Kidney epithelial cell (primary cell): ENCODE measurements around the gene MATN1. TPM values are rescaled to one million over a fixed set of nuclear protein-coding genes. Genes with fewer than 3 reads are reported as not detected.

ENCODE experiments used
- DNase-seq: peaks from one replicate; pipeline ENCODE4 v3.0.0-alpha.2; 2010; ENCODE audit warnings: low read depth
- H3K27me3 ChIP-seq: 2 replicates; pipeline ENCODE4 v1.6.0; 2011; ENCODE audit warnings: low read length; ENCODE audit not compliant: control insufficient read depth, insufficient read depth
- H3K36me3 ChIP-seq: 2 replicates; pipeline ENCODE4 v1.5.1; 2011; ENCODE audit warnings: low read length; ENCODE audit not compliant: control insufficient read depth, insufficient read depth
- H3K4me3 ChIP-seq: 2 replicates; pipeline ENCODE4 v1.5.1; 2011; ENCODE audit warnings: low read depth, mild to moderate bottlenecking, control low read depth, low read length
- total RNA-seq: library from RNA; depleted of rRNA; stranded (reverse); fragments of >200 nt; gene quantifications from 2 replicates; pipeline ENCODE4 v1.2.3, GENCODE V29; 2015
- TF ChIP-seq, protein P1 (sequence below): IDR thresholded peaks from 2 replicates; pipeline ENCODE4 v1.5.1; 2011; ENCODE audit warnings: mild to moderate bottlenecking, moderate library complexity, low read length, control low read depth, inconsistent platforms; ENCODE audit not compliant: insufficient read depth, poor library complexity, severe bottlenecking

The MATN1 gene
- total RNA-seq, 1 donor from 2014 or later: 0.04 TPM

DNA sequence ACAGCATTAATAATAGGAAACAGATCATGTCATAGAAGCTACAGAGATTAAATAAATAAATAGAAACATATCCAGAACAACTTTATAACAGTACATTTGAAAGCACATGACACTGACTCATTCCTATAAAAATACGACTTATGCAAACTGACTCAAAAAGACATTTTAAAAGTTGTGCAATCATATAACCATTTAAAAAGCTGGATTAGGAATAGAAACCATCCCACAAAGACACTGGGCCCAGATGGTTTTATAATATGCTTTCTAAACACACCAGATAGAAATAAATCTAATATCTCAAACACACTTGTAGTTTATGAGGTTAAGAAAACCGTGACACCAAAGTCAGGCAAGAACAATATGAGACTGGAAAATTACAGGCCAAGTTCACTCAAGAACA, 47.6 kb downstream of the MATN1 start:
- Histone ChIP-seq H3K27me3 (no peaks in the 10 kb centered on the region), H3K4me3 (no peak overlapping the region), H3K36me3 (no peaks in the 10 kb centered on the region)
- TF ChIP-seq, protein P1, sequence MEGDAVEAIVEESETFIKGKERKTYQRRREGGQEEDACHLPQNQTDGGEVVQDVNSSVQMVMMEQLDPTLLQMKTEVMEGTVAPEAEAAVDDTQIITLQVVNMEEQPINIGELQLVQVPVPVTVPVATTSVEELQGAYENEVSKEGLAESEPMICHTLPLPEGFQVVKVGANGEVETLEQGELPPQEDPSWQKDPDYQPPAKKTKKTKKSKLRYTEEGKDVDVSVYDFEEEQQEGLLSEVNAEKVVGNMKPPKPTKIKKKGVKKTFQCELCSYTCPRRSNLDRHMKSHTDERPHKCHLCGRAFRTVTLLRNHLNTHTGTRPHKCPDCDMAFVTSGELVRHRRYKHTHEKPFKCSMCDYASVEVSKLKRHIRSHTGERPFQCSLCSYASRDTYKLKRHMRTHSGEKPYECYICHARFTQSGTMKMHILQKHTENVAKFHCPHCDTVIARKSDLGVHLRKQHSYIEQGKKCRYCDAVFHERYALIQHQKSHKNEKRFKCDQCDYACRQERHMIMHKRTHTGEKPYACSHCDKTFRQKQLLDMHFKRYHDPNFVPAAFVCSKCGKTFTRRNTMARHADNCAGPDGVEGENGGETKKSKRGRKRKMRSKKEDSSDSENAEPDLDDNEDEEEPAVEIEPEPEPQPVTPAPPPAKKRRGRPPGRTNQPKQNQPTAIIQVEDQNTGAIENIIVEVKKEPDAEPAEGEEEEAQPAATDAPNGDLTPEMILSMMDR: no peak
- no peak for DNase-seq

DNA sequence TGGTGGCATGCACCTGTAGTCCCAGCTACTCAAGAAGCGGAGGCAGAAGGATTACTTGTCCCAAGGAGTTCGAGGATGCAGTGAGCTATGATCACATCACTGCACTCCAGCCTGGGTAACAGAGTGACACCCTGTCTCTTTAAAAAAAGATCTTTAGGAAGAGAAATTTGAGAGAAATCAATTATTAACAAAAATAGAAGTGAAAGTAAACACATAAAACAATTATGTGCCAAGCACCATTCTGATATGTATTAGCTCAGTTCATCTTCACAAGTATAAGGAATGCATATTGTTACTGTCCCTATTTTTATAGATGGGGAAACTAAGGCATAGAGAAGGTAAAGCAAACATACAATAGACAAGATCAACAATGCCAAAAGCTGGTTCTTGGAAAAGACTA, 48.1 kb downstream of the MATN1 start:
- Histone ChIP-seq H3K27me3 (no peaks in the 10 kb centered on the region), H3K36me3 (no peaks in the 10 kb centered on the region), H3K4me3 (no peak overlapping the region)
- TF ChIP-seq, protein P1: no peak
- DNase-seq: no peak

- DNase-seq: no peak
- no peaks in the 10 kb centered on the region for H3K27me3 ChIP-seq
- TF ChIP-seq, protein P1: no peak
- no peak overlapping the region for H3K4me3 ChIP-seq
- H3K36me3 ChIP-seq: no peaks in the 10 kb centered on the region
Measured at GRCh38 chr1:30673395-30673794, 50.0 kb downstream of the MATN1 start.

DNA sequence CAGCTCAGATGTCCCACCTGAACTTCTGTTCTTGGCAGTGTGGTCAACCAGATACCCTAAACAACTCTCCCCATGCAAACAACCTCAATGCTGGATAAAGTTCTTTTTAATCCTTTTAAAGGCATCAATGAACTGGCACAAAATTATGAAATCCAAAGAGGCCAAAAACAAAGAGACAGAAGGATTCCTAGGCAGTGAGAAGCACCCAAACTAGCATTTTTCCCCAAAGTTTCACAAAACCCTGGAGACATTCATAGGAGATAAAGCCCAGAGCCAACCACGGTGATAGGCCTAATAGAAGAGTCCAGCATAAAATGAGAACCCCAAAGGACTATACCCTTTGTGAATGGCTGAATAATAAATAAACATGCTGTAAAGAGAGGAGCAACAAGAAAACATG, 50.7 kb downstream of the MATN1 start:
- no peaks in the 10 kb centered on the region for H3K27me3 ChIP-seq
- DNase-seq: no peak
- no peak overlapping the region for H3K4me3 ChIP-seq
- H3K36me3 ChIP-seq: no peaks in the 10 kb centered on the region
- TF ChIP-seq, protein P1: no peak

GRCh38 chr1:30670240-30671060, 52.9 kb downstream of the MATN1 start:
- TF ChIP-seq, protein P1: no peak
- no peak overlapping the region for H3K4me3 ChIP-seq
- H3K27me3 ChIP-seq: peaks cover under 1% of the 10 kb centered on the region
- no peak for DNase-seq
- no peaks in the 10 kb centered on the region for H3K36me3 ChIP-seq
